ENCODE data around the gene GAS6. TPM values are rescaled to one million over a fixed set of nuclear protein-coding genes. Genes with fewer than 3 reads are reported as not detected.

Gene GAS6
- polyA plus RNA-seq, 3 donors: 18.9 to 30.6 (median 29.2) TPM

DNA sequence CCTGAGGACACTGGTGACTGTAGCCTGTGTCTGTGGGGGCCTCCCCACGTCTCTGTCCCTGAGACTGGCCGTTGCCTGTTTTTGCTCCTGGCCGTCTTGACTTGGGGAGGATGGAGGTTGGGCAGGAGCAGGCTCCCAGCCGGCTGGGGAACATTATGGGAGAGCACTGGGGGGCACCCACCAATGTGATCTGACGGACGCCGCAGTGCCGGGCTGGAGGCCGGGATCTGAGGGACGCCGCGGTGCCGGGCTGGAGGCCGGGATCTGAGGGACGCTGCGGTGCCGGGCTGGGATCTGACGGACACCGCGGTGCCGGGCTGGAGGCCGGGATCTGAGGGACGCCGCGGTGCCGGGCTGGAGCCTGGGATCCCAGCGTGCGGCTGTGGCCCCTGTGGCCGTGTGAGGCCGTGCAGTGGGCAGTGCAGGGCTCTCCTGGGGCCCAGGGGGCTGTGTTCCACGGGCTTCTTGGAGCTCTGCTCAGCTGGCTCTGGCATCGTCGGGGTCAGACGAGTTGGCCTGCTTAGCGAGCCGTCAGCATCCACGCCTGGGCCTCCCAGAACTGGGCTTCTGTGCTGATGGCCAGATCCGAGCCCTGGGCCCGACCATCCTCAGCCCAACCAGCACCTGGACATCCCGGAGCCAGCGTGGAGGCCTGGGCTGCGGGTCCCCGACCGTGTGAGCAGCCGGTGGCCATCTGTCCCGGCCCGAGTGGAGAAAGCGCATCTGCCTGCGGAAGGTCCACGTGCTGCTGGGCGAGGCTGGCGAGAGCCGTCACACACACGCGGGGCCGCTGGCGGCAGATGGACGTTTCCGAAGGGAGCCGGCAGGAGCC lies 45.8 kb downstream of the GAS6 start:
- DNase-seq (ENCODE audit: extremely low read depth in 1 of 11, low read depth in 9 of 11, low spot score in 4 of 11): no peak

DNA sequence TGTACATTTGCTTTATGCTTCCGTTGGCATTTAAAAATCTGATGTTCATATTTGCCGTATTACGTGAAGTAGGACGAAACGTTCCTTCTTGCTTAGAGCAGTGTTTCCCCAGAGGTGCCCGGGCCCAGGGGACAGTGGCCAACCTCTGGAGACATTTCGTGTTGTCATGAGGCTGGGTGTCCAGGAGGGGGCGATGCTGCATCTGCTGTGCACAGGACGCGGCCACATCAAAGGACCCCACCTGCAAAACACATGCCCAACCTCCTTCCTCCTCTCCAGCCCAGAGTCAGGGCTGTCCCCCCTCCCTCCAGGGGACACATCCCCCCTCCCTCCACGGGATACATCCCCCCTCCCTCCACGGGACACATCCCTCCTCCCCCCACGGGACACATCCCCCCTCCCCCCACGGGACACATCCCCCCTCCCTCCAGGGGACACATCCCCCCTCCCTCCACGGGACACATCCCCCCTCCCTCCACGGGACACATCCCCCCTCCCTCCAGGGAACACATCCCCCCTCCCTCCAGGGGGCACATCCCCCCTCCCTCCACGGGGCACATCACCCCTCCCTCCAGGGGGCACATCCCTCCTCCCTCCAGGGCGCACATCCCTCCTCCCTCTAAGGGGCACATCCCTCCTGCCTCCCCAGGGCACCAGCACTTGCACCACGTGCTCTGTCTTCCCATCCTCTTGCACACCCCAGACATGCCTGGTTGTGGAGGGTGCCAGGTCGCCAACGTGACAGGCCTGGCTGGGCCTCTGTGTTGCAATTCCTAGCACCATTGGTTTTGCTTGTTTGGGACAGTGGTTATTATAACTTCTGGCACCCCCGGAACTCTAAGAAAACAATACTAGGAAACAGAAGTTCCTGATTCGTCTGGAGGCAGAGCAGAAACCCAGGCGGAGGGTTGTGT lies 46.7 kb downstream of the GAS6 start:
- DNase-seq (ENCODE audit: extremely low read depth in 1 of 11, low read depth in 9 of 11, low spot score in 4 of 11): peak in 10 of 11 donors; percentile 42 to 83 (median 73)

DNA sequence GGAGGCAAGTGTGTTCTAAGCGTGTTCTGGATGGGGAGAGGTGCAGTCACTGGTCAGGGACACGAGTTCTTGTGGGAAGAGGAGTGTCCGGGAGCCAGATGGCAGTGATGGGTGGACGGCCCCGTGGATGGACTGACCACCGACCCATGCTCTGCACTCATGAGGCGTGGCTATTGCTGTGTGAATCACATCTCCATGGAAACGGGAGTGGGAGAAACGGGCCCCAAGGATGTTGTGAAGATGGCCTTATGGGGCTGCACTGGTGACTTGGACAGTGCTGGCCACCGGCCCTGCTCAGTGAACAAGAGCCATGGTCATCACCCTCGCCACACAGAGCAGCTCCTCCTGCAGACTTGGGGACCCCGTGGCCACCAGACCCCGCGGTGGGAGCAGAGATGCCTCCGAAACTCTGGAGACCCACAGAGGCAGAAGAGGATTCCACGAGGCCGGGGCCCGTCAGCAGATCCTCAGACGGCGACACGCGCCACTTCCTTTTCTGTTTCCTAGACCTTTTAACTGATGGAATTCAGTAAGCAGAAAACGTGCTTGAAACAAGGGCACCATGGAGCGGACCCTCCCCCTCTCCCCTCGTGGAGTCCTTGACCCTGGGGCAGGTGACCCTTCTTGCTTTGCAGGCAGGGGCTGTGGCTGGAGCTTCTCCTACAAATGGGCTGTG lies 47.5 kb downstream of the GAS6 start:
- no peak for DNase-seq (ENCODE audit: extremely low read depth in 1 of 11, low read depth in 9 of 11, low spot score in 4 of 11)

GRCh38 chr13:113815151-113816058 lies 48.5 kb downstream of the GAS6 start:
- no peak for DNase-seq (ENCODE audit: extremely low read depth in 1 of 11, low read depth in 9 of 11, low spot score in 4 of 11)

GRCh38 chr13:113814435-113814821 lies 49.4 kb downstream of the GAS6 start:
- no peak for DNase-seq (ENCODE audit: extremely low read depth in 1 of 11, low read depth in 9 of 11, low spot score in 4 of 11)

DNA sequence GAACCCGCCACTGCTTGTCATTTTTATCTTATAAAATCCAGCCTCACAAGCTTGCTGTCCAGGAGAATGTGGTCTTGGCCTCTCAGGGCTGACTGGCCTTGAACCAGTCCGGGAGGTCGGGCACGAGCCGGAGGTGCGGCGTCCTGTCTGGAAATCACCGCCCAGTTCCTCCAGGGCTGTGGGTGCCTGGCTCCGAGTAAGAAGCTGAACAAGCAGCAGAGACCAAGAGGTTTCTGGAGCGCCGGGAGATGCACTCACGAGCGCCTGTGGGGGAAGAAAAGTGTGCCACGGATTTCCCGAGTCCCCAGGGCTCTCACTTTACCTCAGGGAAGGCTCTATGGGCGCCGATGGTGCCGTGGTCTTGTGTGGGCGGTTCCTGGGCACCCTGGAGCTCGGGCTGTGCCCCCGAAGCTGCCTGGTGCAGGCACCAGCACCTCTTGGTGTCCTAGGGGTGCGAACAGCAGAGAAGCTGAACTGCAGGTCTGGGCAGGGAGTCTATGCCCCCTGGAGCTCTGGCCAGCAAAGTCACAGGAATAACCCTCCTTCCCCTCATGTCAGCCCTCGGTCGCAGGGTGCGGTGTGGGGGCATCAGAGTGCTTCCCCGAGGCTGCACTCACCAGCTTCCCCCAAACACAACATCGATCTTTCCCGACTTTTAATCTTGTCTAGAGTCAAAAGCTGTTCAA lies 50.0 kb downstream of the GAS6 start:
- DNase-seq (ENCODE audit: extremely low read depth in 1 of 11, low read depth in 9 of 11, low spot score in 4 of 11): no peak

- DNase-seq (ENCODE audit: extremely low read depth in 1 of 11, low read depth in 9 of 11, low spot score in 4 of 11): no peak
These were observed 50.7 kb downstream of the GAS6 start for GRCh38 chr13:113813070-113813748.

DNA sequence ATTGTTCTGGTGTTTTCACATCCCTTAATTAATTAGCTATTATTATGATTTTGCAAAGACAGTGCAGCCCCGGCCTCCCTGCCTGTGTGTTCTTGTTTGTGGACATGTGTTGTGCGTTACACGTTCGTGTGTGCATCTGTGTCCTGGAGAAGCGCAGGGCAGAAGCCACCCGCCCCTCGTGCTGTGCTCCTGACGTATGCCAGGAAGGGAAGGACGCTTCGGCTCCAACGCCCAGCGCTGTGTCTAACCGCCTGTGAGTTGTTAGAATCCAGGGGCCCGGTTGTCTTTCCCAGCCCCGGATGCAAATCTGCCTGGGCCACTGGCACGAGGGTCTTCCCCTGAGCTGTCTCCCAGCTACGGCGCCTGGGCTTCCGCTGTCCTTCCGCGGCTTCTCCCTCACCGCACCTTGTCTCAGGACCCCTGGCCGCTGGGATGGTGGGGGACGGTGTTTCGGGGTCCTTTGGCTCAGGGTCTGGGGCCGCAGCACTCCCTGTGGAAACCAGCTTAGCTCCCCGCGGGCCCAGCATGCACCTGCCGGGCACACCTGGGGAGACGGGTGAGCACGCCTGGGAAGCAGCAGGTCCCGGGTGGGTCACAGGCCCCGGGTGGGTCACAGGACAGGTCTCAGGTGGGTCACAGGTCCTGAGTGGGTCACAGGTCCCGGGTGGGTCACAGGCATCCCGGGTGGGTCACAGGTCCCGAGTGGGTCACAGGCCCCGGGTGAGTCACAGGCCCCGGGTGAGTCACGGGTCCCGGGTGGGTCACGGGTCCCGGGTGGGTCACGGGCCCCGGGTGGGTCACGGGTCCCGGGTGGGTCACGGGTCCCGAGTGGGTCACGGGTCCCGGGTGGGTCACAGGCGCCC lies 51.5 kb downstream of the GAS6 start:
- DNase-seq (ENCODE audit: extremely low read depth in 1 of 11, low read depth in 9 of 11, low spot score in 4 of 11): no peak

DNA sequence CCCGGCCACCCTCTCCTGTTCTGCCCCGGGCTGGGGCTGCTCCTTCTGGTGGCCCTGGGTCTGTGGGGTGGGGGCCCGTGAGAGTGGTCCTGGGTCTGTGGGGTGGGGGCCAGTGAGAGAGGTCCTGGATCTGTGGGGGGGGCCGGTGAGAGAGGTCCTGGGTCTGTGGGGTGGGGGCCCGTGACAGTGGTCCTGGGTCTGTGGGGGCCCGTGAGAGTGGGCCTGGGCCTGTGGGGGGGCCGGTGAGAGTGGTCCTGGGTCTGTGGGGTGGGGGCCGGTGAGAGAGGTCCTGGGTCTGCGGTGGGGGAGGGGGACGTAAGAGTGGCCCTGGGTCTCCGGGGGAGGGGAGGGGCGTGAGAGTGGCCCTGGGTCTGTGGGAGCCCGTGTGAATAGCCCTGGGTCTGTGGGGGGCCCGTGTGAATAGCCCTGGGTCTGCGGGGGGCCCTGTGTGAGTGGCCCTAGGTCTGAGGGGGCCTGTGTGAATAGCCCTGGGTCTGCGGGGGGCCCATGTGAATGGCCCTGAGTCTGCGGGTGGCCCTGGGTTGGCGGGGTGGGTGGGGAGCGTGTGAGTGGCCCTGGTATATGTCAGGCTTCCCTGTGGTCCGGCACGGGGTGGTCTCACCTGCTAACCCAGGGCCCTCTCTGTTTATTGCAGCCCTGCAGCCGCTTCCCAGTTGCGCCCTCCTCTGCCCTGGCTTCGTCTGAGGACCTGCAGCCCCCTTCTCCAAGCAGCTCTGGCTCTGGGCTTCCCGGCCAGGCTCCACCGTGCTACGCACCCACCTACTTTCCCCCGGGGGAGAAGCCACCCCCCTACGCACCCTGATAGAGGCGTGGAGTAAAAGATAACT lies 52.6 kb downstream of the GAS6 start:
- DNase-seq (ENCODE audit: extremely low read depth in 1 of 11, low read depth in 9 of 11, low spot score in 4 of 11): no peak

GRCh38 chr13:113810640-113811039 lies 53.2 kb downstream of the GAS6 start:
- DNase-seq (ENCODE audit: extremely low read depth in 1 of 11, low read depth in 9 of 11, low spot score in 4 of 11): no peak

GRCh38 chr13:113809934-113810333 lies 53.9 kb downstream of the GAS6 start:
- DNase-seq (ENCODE audit: extremely low read depth in 1 of 11, low read depth in 9 of 11, low spot score in 4 of 11): no peak

DNA sequence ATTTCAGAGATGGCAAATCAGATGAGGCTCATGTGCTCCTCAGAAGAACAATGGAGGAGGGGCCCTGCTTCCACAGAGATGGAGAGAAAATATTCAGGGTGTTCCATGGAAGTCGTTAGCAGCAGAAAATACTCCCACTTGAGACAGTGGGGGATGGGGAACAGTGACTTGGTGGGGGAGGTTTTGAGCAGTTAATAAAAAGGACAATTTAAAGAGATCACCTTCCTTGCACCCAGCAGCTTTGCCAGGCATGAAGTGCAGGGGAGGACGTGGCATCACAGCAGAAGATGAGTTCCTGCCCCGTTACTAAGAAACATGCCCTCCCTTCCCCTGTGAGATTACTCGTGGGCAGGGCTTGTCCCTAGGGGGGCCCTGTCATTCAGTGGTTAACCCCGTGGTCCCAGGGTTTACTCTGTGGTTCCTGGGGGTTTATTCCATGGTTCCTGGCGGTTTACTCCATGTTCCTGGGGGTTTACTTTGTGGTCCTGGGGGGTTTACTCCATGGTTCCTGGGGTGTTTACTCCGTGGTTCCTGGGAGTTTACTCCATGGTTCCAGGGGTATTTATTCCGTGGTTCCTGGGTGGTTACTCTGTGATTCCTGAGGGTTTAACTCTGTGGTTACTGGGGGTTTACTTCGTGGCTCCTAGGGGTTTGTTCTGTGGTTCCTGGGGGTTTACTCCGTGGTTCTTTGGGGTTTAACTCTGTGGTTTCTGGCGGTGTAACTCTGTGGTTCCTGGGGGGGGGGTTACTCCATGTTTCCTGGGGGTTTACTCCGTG lies 55.6 kb downstream of the GAS6 start:
- no peak for DNase-seq (ENCODE audit: extremely low read depth in 1 of 11, low read depth in 9 of 11, low spot score in 4 of 11)

DNA sequence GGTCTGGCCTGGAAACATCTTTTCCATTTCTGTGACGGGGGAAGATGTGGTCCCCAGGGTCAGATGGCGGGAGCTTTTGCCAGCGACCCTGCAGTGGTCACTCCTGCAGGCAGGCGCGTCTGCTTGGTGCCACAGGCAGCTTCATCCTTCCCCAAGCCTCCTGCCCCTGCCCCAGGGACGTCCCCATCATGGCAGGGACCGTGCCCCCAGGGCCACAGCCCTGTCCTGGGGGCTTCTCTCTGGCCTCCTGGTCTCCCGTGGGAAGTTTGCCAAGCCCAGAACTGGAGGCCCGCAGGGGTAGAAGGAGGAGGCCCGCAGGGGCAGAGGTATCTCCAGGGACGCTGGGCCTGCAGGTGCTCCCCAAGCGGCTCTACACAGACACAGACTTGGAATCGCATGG lies 57.4 kb downstream of the GAS6 start:
- no peak for DNase-seq (ENCODE audit: extremely low read depth in 1 of 11, low read depth in 9 of 11, low spot score in 4 of 11)

- DNase-seq (ENCODE audit: extremely low read depth in 1 of 11, low read depth in 9 of 11, low spot score in 4 of 11): no peak
These were observed 57.8 kb downstream of the GAS6 start for GRCh38 chr13:113806104-113806471.

DNA sequence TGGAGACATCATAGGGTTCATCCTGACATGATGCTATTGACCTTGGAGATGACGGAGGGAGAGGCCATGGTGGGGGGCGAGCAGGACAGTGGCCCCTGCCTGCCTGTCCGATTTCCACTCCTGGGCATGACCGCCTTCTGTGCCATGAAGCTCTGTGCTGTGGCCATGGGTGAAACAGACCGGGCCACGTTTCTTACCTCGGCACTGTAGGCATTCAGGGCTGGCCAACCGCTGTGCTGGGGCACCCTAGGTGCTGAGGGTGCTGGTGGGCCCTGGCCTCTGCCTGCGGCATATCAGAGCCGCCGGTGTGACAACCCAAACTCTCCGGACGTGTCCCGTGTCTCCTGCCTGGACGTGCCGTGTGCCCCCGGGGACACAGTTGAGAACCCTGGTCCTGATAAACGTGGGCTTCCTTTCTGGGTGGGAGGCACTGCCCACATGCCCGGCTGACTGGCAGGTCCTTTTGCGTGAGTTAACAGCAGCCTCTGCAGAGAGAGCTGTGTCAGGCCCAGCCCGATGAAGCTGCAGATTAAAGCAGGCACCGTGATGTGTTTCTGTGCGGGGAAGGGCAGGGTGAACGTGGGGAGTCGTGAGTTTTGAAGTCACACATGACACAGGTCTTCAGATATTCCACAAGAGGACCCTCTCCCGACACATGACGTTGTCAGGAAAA lies 58.3 kb downstream of the GAS6 start:
- no peak for DNase-seq (ENCODE audit: extremely low read depth in 1 of 11, low read depth in 9 of 11, low spot score in 4 of 11)
